Measurements from ENCODE around the gene SYNJ2. TPM values are rescaled to one million over a fixed set of nuclear protein-coding genes. Genes with fewer than 3 reads are reported as not detected.

Gene SYNJ2, protein sequence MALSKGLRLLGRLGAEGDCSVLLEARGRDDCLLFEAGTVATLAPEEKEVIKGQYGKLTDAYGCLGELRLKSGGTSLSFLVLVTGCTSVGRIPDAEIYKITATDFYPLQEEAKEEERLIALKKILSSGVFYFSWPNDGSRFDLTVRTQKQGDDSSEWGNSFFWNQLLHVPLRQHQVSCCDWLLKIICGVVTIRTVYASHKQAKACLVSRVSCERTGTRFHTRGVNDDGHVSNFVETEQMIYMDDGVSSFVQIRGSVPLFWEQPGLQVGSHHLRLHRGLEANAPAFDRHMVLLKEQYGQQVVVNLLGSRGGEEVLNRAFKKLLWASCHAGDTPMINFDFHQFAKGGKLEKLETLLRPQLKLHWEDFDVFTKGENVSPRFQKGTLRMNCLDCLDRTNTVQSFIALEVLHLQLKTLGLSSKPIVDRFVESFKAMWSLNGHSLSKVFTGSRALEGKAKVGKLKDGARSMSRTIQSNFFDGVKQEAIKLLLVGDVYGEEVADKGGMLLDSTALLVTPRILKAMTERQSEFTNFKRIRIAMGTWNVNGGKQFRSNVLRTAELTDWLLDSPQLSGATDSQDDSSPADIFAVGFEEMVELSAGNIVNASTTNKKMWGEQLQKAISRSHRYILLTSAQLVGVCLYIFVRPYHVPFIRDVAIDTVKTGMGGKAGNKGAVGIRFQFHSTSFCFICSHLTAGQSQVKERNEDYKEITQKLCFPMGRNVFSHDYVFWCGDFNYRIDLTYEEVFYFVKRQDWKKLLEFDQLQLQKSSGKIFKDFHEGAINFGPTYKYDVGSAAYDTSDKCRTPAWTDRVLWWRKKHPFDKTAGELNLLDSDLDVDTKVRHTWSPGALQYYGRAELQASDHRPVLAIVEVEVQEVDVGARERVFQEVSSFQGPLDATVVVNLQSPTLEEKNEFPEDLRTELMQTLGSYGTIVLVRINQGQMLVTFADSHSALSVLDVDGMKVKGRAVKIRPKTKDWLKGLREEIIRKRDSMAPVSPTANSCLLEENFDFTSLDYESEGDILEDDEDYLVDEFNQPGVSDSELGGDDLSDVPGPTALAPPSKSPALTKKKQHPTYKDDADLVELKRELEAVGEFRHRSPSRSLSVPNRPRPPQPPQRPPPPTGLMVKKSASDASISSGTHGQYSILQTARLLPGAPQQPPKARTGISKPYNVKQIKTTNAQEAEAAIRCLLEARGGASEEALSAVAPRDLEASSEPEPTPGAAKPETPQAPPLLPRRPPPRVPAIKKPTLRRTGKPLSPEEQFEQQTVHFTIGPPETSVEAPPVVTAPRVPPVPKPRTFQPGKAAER (N-terminal part only)
- total RNA-seq = 12.3 TPM

GRCh38 chr6:157981395-157982101 lies at the start of gene SYNJ2:
Gene SYNJ2 (plus strand): TSS chr6:157981863. CDS start chr6:157981962, 99 bp downstream.

Small RNAs within 50 kb of the gene (small RNA-seq; reads per million reads assigned to genes)
- not detected for gene RNU6-786P (ENCODE audit: low replicate concordance)

Other genes with a start within 250 kb of the SYNJ2 start
- 32.1 TPM for gene SNX9, start 158.6 kb upstream of the SYNJ2 start, total RNA-seq
- gene SERAC1, start 186.4 kb downstream of the SYNJ2 start, total RNA-seq = 10.1 TPM
- gene GTF2H5, start 186.5 kb downstream of the SYNJ2 start, total RNA-seq = 4.1 TPM